Ascending aorta (tissue), 2 donors: ENCODE measurements around the gene TMEM269. TPM values are rescaled to one million over a fixed set of nuclear protein-coding genes. Genes with fewer than 3 reads are reported as not detected.

Experiments
- DNase-seq, 2 donors: peaks; one replicate each; pipeline ENCODE4 v3.0.0-alpha.2; 2019; ENCODE audit warnings: low spot score in 2 of 2
- H3K27ac ChIP-seq, 2 donors: fragments of 200-600 bp; sonication (generic); one replicate each; pipeline ENCODE4 v1.5.1; 2016 to 2017; ENCODE audit warnings: mild to moderate bottlenecking in 1 of 2
- H3K27me3 ChIP-seq: fragments of 200-600 bp; sonication (generic); one replicate; pipeline ENCODE4 v1.5.1; 2017
- H3K36me3 ChIP-seq, 2 donors: fragments of 200-600 bp; sonication (generic); one replicate each; pipeline ENCODE4 v1.5.1; 2016
- H3K4me1 ChIP-seq, 2 donors: fragments of 200-600 bp; sonication (generic); one replicate each; pipeline ENCODE4 v1.5.1; 2016 to 2017; ENCODE audit warnings: mild to moderate bottlenecking in 1 of 2
- H3K4me3 ChIP-seq, 2 donors: fragments of 200-600 bp; sonication (generic); one replicate each; pipeline ENCODE4 v1.5.1; 2016 to 2017; ENCODE audit warnings: mild to moderate bottlenecking in 1 of 2
- H3K9me3 ChIP-seq, 2 donors: fragments of 200-600 bp; sonication (generic); one replicate each; pipeline ENCODE4 v1.5.1; 2016
- intact Hi-C: fragments of 100-400 bp; cut with DNase I; formaldehyde crosslinking; loops from one replicate; pipeline ENCODE4 v1.15.1; 2023
- total RNA-seq: library from RNA; depleted of rRNA; stranded (reverse); fragments of >200 nt; gene quantifications from one replicate; pipeline ENCODE4 v1.1.0, GENCODE V29; 2016
- TF ChIP-seq, protein P1 (sequence below), 3 experiments: fragments of 200-600 bp in 2 of 3; fragments of 450-650 bp in 1 of 3; sonication (generic) in 2 of 3; IDR thresholded peaks; one replicate each; pipeline ENCODE4 v1.5.1; 2016 to 2019; ENCODE audit warnings: antibody characterized with exemption in 3 of 3, mild to moderate bottlenecking in 1 of 3, moderate library complexity in 1 of 3

The TMEM269 gene
- total RNA-seq, 1 donor from 2014 or later, result not detected

DNA sequence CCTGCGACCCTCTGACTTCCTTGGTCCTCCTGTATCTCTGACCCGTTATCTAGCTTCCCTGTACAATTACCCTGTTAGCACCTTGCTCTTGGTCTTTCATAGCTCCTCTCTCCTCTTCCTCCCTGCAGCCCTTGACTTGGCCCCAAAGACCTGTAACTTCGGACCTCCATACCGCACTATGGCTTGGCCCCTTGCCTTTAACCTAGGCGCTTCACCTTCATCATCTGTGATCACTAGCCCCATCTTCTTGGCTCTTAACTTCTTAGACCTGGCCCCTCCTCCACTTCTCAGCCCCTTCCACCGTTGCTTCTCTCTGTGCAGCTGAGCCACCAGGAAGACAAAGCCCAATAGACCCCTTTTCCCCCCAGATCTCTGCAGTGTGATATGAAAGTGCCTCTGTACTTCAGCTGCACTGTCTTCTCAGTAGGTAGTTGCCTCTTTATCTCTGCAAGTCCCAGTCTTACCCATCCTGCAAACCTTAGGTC is 62.4 kb downstream of the TMEM269 start:
- DNase-seq, result no peak
- intact Hi-C loops, result loop anchor here (2.0 to 10.0 kb wide), 5 partner anchors 115 to 508 kb away; partner anchors contain the start of genes CDC20, PPCS, PPIH and ZMYND12

DNA sequence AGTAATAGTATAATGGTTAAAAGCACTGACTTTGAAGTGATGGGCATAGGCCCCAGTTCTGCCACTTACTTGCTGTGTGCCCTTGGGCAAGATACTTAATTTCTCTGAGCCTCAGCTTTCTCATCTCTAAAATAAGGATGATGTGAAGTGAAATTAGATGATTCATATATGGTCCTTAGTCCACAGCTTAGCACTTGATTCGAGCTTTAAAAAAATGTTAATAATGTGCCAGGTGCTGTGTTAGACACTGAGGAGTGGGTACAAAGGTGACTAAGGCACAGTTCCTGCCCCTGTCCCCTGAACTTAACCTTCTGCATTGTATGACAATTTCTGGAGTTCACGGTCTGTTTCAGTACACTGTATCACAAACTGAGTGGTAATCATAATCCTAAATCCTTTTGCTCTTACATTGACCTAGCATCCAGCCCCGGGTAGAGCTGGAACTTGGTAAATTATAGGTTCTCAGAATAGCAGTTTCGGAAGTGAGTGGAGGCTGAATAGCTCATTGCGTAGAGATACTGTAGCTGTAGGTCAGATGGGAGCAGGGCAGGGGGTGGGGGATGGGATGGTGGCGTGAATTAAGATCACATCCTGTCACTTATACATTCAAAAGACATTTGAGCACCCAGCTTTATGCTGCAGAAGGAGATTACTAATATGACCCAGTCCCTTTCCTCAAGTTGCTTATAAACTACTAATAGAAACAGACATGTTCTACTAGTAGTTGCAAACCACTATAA is 63.1 kb downstream of the TMEM269 start:
- H3K36me3 ChIP-seq, result peaks cover 13 to 31% of the 10 kb centered on the region in 2 donors
- H3K4me1 ChIP-seq, result peaks cover 0 to 14% of the 10 kb centered on the region in 2 donors
- H3K9me3 ChIP-seq, result peaks cover 0 to 8% of the 10 kb centered on the region in 2 donors
- no peak for DNase-seq
- TF ChIP-seq, protein P1, sequence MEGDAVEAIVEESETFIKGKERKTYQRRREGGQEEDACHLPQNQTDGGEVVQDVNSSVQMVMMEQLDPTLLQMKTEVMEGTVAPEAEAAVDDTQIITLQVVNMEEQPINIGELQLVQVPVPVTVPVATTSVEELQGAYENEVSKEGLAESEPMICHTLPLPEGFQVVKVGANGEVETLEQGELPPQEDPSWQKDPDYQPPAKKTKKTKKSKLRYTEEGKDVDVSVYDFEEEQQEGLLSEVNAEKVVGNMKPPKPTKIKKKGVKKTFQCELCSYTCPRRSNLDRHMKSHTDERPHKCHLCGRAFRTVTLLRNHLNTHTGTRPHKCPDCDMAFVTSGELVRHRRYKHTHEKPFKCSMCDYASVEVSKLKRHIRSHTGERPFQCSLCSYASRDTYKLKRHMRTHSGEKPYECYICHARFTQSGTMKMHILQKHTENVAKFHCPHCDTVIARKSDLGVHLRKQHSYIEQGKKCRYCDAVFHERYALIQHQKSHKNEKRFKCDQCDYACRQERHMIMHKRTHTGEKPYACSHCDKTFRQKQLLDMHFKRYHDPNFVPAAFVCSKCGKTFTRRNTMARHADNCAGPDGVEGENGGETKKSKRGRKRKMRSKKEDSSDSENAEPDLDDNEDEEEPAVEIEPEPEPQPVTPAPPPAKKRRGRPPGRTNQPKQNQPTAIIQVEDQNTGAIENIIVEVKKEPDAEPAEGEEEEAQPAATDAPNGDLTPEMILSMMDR (IDR thresholded peaks at IDR 0.05), result no peak
- peak overlapping the region; percentile 81 to 82 for H3K4me3 ChIP-seq
- no peaks in the 10 kb centered on the region for H3K27me3 ChIP-seq
- intact Hi-C loops, result loop anchor here (2.0 to 10.0 kb wide), 5 partner anchors 114 to 507 kb away; partner anchors contain the start of genes CDC20, PPCS, PPIH and ZMYND12
- H3K27ac ChIP-seq, result no peak overlapping the region

More for the DNA sequence above, 62.4 kb downstream of the TMEM269 start:
- peaks cover 0 to 14% of the 10 kb centered on the region in 2 donors for H3K4me1 ChIP-seq
- no peaks in the 10 kb centered on the region for H3K27me3 ChIP-seq
- H3K27ac ChIP-seq, result peak overlapping the region in 1 of 2 donors; percentile 82
- peaks cover 13 to 31% of the 10 kb centered on the region in 2 donors for H3K36me3 ChIP-seq
- TF ChIP-seq, protein P1 (IDR thresholded peaks at IDR 0.05), result no peak
- H3K4me3 ChIP-seq, result peak overlapping the region; percentile 81 to 82
- H3K9me3 ChIP-seq, result peaks cover 0 to 8% of the 10 kb centered on the region in 2 donors

DNA sequence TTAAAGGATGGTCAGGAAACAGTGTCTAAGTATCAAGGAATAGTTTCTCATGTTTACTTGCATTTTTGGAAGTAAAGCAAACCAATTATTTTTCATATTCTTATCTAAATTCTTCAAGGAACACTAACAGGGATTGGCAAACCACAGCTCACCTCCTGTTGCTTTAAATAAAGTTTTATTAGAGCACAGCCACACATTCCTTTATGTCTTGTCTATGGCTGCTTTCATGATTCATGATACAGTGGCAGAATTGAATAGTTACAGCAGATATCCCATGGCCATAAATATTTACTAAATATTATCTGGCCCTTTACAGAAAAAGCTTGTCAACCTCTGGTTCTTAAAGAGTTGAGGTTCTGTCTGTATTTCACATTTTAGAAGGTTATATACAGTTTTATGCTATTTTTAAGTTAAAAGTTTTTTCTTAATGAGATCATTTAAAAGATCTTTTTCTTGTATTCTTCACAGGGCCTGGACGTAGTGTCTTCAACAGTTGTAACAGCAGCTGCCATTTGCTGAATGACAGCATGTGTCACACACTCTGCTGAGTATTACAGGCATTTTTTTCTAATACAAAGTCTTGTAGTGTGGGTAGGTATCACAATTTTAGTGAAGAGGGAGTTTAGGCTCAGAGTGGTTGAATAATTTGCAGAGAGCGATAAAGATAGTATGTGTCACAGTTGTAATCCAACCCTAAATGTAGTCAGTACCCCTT is 64.2 kb downstream of the TMEM269 start:
- TF ChIP-seq, protein P1 (IDR thresholded peaks at IDR 0.05), result no peak
- DNase-seq, result no peak
- intact Hi-C loops, result loop anchor here (5.0 to 10.0 kb wide), 4 partner anchors 113 to 506 kb away; partner anchors contain the start of genes CDC20, PPCS and ZMYND12
- Histone ChIP-seq H3K27ac (no peak overlapping the region), H3K4me3 (no peak overlapping the region), H3K27me3 (no peaks in the 10 kb centered on the region), H3K4me1 (peaks cover 0 to 14% of the 10 kb centered on the region in 2 donors), H3K36me3 (peaks cover 10 to 31% of the 10 kb centered on the region in 2 donors), H3K9me3 (peaks cover 0 to 8% of the 10 kb centered on the region in 2 donors)

DNA sequence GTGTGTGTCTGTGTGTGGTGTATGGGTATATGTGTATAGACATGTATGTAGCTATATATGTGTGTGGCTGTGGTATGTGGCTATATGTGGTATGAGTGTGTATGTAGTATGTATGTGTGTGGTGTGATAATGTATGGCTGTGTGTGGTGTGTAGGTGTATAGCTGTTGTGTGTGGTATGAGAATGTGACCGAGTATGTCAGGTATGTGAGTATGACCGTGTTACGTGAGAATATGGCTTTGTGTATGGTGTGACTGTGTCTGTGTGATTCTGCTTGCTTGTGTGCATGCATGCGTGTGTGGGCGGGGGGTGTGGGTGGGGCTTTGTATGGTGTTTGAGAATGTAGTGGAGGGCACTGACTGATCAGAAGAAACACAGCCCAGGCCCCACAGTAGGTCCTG is 65.2 kb downstream of the TMEM269 start:
- H3K27ac ChIP-seq, result no peak overlapping the region
- TF ChIP-seq, protein P1 (IDR thresholded peaks at IDR 0.05), result no peak
- H3K4me1 ChIP-seq, result peaks cover 0 to 14% of the 10 kb centered on the region in 2 donors
- intact Hi-C loops, result loop anchor here (5.0 to 10.0 kb wide), 4 partner anchors 112 to 505 kb away; partner anchors contain the start of genes CDC20, PPCS and ZMYND12
- no peaks in the 10 kb centered on the region for H3K27me3 ChIP-seq
- DNase-seq, result no peak
- H3K4me3 ChIP-seq, result no peak overlapping the region
- peaks cover 0 to 8% of the 10 kb centered on the region in 2 donors for H3K9me3 ChIP-seq
- peaks cover 10 to 31% of the 10 kb centered on the region in 2 donors for H3K36me3 ChIP-seq

Other genes starting within 250 kb of the TMEM269 start
- 2.2 TPM for gene PPIH, start 126.6 kb upstream of the TMEM269 start, total RNA-seq
- 356 TPM for gene YBX1, start 102.6 kb upstream of the TMEM269 start, total RNA-seq
- not detected for gene CLDN19, start 44.8 kb upstream of the TMEM269 start, total RNA-seq
- 72.2 TPM for gene P3H1, start 18.0 kb upstream of the TMEM269 start, total RNA-seq
- 0.64 TPM for gene C1orf50, start 17.7 kb upstream of the TMEM269 start, total RNA-seq
- gene ERMAP, start 32.1 kb downstream of the TMEM269 start, total RNA-seq, result 0.11 TPM
- gene SVBP, start 32.4 kb downstream of the TMEM269 start, total RNA-seq, result 1.2 TPM
- gene ZNF691, start 61.6 kb downstream of the TMEM269 start, total RNA-seq, result 14.7 TPM
- gene SLC2A1, start 173.9 kb downstream of the TMEM269 start, total RNA-seq, result 15.5 TPM